RWPE1 (cell line): ENCODE results near the gene BARX1.

ENCODE experiments used
- CTCF ChIA-PET: fragments of 350-600 bp; sonication (Branson Sonifier 250); formaldehyde crosslinking; extraction: SDS; loops from one replicate; lab custom pipeline; 2021; lab: Yijun Ruan, JAX
- POLR2A ChIA-PET: fragments of 400-600 bp; formaldehyde crosslinking; extraction: SDS; loops from one replicate; lab custom pipeline; 2020; ENCODE audit warnings: antibody characterized with exemption; ENCODE audit not compliant: low non-redundant PET; lab: Yijun Ruan, JAX
- DNase-seq: peaks from one replicate; pipeline ENCODE4 v3.0.0; 2012; ENCODE audit warnings: low spot score
- H3K27ac ChIP-seq: fragments of 450-650 bp; 2 replicates; pipeline ENCODE4 v1.5.1; 2017
- TF ChIP-seq, protein P1 (sequence below): fragments of 450-650 bp; conservative IDR thresholded peaks from 2 replicates; pipeline ENCODE4 v1.5.1; 2017; ENCODE audit warnings: low read depth, mild to moderate bottlenecking

Gene BARX1

DNA sequence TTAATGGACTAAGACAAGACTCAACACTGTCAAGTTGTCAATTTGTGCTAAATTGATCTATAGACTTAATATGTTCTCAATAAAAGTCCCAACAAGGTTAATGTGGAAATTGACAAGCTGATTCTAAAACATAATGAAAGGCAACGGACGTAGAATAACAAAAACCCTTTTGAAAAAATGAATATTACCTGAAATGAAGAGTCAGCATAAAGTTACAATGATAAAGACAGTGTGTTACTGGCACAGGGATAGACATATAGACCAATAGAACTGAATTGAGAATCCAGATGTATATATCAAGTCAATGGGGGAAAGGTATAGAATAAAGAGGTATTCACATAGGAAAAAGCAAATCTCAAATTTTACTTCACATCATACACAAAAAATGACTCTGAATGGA is 37.7 kb upstream of the BARX1 start:
- DNase-seq: no peak
- POLR2A ChIA-PET: no interaction called here
- CTCF ChIA-PET: interaction anchor here (0.6 to 0.7 kb wide), 2 partner anchors 35 to 1150 kb away, joined by 4 read pairs; no protein-coding TSS in a partner anchor
- TF ChIP-seq, protein P1, sequence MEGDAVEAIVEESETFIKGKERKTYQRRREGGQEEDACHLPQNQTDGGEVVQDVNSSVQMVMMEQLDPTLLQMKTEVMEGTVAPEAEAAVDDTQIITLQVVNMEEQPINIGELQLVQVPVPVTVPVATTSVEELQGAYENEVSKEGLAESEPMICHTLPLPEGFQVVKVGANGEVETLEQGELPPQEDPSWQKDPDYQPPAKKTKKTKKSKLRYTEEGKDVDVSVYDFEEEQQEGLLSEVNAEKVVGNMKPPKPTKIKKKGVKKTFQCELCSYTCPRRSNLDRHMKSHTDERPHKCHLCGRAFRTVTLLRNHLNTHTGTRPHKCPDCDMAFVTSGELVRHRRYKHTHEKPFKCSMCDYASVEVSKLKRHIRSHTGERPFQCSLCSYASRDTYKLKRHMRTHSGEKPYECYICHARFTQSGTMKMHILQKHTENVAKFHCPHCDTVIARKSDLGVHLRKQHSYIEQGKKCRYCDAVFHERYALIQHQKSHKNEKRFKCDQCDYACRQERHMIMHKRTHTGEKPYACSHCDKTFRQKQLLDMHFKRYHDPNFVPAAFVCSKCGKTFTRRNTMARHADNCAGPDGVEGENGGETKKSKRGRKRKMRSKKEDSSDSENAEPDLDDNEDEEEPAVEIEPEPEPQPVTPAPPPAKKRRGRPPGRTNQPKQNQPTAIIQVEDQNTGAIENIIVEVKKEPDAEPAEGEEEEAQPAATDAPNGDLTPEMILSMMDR: no peak
- H3K27ac ChIP-seq: no peak overlapping the region

DNA sequence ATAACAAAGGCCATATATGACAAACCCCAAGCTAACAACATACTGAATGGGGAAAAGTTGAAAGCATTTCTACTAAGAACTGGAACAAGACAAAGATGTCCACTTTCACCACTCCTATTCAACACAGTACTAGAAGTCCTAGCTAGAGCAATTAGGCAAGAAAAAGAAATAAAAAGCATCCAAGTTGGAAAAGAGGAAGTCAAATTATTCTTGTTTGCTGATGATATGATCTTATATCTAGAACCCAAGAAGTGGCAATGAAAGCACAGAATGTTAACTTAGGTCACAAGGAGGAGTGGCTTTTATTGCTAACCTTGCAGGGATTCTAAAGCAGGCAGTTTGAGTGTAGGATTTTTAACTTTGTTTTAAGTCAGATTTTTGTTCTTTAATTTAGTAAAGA is 35.3 kb upstream of the BARX1 start:
- ChIA-PET POLR2A (no interaction called here), CTCF (no interaction called here)
- TF ChIP-seq, protein P1: no peak
- no peak overlapping the region for H3K27ac ChIP-seq
- DNase-seq: no peak

DNA sequence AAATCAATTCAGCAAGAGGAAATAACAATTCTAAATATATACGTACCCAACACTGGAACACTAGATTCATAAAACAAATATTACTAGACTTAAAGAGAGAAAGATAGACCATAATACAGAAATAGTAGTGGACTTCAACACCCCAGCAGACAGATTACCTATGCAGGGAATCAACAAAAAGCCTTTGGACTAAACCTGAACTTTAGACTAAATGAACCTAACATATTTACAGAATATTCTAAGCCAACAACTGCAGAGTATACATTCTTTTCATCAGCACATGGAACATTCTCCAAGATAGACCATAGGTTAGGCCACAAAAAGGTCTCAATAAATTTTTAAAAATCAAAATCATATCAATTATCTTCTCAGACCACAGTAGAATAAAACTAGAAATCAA is 32.9 kb upstream of the BARX1 start:
- no peak overlapping the region for H3K27ac ChIP-seq
- ChIA-PET CTCF (interaction anchor here (0.6 kb wide), 1 partner anchor 26 kb away, joined by 3 read pairs; no protein-coding TSS in a partner anchor), POLR2A (interaction anchor here (0.6 kb wide), 1 partner anchor 519 kb away, joined by 3 read pairs; no protein-coding TSS in a partner anchor)
- TF ChIP-seq, protein P1: no peak
- no peak for DNase-seq

DNA sequence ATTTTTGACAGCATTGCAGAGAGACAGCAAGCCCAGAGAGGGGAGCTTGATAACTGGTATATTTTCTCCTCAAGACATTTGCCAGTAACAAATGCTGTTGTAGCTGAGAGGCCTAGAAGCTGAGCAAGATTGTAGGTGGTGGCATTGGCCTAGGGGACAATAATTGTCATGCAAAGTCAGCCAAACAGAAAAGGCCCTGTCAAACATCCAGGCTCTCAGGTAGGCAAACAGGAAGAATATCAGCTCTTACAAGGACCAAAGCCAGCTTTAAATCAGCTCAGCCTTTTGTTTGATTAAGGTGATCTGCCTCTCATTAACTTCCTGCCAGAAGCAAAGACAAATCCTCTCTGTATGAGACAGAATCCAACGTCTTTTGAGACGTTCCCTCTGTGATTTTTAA is 29.7 kb upstream of the BARX1 start:
- ChIA-PET POLR2A (no interaction called here), CTCF (interaction anchor here (0.6 kb wide), 2 partner anchors 88 to 92 kb away, joined by 3 read pairs; no protein-coding TSS in a partner anchor)
- TF ChIP-seq, protein P1: no peak
- no peak overlapping the region for H3K27ac ChIP-seq
- no peak for DNase-seq

DNA sequence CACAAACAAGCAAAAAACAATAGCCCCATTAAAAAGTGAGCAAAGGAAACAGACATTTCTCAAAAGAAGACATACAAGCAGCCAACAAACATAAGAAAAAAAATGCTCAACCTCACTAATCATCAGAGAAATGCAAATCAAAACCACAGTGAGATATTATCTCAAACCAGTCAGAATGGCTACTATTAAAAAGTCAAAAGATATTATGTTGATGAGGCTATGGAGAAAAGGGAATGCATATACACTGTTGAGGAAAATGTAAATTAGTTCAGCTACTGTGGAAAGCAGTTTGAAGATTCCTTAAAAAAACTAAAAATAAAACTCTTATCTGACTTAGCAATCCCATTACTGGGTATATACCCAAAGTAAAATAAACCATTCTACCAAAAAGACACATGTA is 28.7 kb upstream of the BARX1 start:
- POLR2A ChIA-PET: no interaction called here
- CTCF ChIA-PET: no interaction called here
- TF ChIP-seq, protein P1: no peak
- H3K27ac ChIP-seq: no peak overlapping the region
- DNase-seq: no peak

DNA sequence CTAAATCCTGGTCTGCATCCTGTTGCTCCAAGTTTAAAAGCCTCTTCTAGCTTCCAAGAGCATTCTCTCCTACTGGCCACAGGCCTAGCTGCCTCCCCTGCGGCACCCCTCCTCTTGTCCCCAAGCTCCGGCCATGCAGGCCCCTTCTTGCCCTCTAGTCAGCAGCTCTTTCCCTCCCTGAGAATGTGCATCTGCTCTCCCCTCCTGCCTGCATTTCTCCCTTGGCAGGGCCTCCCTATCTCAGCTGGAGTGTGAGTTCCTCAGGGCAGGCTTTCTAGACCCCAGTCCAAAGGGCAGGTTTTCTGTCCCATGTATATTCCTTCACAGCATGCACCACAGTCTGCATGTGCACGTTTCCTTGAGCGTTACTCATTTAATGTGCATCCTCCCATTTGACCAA is 24.6 kb upstream of the BARX1 start:
- TF ChIP-seq, protein P1: no peak
- CTCF ChIA-PET: no interaction called here
- H3K27ac ChIP-seq: no peak overlapping the region
- DNase-seq: no peak
- POLR2A ChIA-PET: interaction anchor here (0.7 kb wide), 1 partner anchor 525 kb away, joined by 3 read pairs; no protein-coding TSS in a partner anchor
